GM21447 (cell line): ENCODE measurements around the gene RERE.

Source experiments
- ATAC-seq: cut with Tn5 transposase; IDR thresholded peaks from one replicate; pipeline ENCODE4 v1.9.1; 2021; ENCODE audit not compliant: unreplicated experiment

Gene RERE

DNA sequence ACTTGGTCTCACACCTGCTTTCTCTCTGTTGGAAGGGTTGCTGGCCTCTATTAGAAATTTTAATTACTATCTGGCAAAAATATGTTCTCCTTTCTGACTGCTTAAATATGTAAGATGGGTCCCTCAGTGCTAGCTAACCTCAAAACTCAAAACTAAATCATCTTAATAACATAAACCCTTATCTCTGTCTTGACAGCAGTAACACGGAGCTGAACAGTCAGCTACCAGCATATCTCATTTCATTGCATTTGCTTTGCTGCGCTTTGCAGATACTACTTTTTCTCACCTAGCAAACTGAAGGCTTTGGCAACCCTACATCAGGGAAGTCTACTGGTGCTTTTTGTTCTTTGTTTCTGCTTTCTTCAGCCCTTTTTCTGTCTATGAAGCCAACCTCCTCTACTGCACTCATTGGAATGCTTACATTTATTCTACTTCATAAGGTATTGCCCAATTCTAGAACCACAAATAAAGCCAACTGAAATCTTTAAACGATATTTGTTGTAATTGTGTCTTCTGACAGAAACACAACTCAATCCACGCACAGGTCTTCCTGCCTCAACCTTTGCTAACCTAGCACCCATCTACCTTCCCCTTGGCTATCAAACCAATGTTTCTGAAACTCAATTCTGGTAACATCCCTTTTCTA lies 95.6 kb downstream of the RERE start:
- ATAC-seq = no peak

DNA sequence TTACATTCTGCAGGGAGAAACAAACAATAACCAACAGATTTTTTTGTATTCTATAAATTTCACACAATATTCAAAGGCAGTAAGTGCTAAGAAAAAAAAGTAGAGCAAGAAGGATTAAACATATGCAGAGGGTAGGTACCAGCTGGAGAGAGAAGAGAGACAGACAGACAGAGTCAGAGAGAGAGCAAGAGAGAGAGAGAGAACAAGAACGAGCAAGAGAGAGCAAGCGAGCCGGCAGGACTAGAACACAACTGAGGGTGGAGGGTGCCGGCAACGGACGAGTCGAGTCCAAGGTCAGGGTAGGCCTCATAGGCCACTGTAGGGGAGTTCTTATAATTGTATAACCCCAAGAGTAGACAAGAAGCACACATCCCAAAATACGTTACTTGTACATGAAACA lies 97.1 kb downstream of the RERE start:
- ATAC-seq = no peak

DNA sequence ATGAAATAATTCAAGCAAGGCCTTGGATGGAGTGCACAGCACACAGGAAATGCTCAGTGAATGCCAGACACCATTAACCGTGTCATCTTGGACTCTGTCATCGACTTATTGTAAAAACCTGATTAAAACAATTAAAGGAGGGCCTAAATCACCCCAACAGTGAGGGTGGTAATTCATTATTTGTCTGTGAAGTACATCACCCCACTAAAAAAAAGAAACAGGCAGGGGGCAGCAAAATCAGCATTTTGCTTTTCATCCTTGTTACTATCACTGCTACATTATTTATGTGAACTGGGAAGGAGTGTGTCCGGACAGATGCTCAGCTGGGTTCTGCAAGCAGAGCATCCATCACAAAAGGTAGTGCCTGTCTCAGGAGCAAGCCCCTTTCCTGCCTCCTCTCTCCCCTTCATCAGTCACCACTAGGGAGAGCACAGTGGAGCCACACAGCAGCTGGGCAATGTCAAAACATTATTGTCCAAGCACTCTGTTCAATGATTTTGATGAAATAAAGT lies 98.5 kb downstream of the RERE start:
- ATAC-seq = no peak

DNA sequence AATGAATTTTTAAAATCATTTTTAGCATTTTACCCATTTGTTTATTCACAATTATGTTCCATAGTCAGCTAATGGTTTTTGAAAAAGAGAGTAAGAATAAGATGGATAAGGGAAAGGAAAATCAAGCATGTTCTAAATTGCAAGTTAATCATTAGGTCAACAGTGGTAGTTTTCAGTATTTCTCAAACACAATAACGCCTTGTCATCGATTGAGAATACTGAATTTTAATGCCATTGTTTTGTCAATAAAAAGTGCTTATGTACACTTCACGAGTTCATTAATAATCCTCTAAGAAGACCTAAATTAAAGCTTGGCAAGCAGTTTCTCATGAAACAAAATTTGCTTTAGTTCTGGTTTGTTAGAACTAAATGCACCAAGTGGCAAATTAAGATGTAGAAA lies 100.3 kb downstream of the RERE start:
- ATAC-seq = no peak

DNA sequence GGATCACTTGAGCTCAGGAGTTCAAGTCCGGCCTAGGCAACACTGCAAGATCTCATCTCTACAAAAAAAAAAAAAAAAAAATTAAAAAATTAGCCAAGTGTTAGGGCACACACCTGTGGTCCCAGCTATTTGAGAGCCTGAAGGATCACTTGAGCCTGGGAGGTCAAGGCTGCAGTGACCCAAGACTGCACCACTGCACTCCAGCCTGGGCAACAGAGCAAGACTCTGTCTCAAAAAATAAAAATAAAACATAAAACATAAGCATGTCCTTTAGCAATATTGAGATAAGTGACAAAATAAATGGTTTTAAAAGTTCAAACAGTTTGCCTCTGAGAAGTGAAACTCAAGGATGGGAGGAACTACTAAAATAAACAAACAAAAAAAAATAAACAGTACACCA lies 101.2 kb downstream of the RERE start:
- ATAC-seq = no peak

DNA sequence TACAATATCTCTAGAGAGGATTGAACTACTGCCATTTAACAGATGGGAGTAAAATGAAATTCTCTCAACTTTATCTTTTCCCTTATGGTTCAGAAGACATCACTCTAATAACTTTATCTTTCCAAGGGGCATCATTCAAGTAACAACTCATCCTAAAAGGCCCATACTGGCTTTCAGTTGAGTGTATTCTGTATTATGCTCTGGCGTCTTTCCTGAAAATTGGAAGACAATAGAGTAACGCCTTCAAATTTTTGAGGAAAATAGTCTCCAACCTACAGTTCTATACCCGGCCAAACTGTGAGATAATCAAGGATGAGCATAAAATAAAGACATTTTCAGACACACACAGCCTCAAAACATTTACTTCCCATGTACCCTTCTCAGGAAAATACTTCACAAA lies 103.3 kb downstream of the RERE start:
- no peak for ATAC-seq

DNA sequence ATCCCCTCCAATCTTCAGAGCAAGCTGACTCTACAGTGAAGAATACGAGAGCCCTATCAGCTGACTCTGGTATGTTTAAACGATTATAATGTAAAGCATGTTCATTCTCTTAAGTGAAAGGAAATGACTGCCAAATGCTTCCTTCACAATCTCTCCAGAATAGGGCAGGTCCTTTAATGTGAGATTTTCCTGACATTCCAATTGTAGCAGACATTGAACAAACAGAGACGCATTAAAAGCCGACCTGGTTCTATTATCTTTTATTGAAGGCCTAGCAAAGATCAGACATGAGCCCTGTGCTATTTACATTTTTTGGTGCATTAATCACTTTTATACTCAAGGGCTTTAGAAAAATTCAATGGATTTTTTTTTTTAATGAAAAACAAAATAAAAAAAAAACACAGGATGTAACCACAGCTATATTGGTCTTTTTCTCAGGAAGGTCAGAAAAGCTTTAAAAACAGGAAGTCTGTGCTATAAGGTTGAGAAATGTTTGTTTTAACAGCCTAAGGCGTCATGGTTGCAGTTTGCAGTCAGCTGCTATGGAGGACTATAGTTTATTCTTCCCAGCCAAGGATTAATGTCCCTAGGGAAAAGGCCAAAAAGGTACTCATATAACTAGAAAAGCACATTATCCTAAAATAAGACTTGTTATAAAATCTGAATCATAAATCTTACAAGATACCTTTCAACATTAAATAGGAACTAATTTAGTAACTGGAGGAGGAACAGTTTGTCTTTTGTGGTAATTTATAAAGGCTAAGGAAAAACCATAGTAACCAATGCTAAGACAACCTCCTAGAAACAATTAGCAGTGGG lies 104.8 kb downstream of the RERE start:
- ATAC-seq = no peak

DNA sequence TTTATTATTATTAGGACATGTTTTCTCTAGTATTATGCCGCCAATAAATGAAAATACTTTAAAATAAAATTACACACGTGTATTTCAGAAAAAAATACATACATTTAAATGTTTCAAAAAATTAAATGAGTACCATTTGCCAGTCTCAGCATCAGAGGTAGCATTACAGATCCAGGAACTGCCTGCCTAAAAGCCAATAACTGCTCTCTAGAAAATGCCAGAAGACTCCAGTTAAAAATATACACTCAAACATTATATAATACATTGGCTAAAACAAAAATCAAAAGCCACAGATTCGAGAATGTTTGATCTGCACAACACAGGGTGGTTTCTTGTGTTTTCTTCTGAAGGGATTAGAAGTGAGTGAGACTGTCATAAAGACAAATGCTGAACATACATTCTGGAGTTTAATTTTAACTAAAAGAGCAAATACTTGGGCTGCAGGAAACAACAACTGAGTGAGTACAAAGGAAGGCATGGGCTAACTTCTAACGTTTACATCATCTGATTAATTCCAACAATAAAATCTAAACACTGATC lies 105.5 kb downstream of the RERE start:
- no peak for ATAC-seq

DNA sequence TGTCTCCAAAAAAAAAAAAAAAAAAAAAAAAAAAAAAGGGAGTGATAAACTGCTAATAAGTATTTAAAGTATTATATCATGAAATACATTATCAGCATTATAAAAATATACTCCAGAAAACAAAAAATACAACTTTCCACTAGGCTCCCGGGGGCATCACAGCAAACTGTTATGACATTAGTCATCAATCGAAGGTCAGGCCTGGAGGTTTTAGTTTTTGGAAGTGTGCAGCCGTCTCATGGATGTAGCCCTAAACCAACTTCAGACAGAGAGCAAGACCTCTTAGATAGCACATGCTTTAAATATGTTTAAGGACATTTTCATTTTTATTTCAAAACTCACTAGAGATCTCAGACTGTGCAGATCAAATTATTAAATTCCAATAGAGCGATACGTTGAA lies 106.3 kb downstream of the RERE start:
- no peak for ATAC-seq

DNA sequence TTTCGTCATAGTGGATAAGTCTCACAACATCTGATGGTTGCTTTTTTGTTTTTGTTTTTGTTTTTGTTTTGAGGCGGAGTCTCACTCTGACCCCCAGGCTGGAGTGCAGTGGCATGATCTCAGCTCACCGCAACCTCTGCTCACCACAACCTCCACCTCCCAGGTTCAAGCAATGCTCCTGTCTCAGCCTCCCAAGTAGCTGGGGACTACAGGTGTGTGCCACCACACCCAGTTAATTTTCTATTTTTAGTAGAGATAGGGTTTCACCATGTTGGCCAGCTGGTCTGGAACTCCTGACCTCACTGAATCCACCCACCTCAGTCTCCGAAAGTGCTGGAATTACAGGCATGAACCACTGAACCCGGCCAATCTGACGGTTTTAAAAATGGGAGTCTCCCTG lies 109.2 kb downstream of the RERE start:
- no peak for ATAC-seq

DNA sequence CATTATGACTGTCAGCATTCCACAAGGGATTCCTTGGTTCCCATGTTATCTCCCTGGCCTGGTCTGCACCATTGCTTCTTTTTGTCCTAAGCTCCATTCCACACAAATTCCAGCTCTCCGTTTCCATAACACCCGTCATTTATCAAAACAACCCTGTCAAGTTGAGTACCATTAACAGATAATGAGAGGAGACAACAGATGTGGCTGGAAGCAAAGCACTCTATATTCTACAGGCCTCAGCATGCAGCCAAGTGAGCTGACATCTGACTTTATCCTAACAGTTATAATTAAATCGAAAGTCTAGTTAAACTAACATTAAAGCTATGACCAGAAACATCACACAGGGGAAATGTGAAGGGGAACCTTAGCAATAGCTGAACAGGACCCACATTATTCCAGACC lies 110.4 kb downstream of the RERE start:
- no peak for ATAC-seq

DNA sequence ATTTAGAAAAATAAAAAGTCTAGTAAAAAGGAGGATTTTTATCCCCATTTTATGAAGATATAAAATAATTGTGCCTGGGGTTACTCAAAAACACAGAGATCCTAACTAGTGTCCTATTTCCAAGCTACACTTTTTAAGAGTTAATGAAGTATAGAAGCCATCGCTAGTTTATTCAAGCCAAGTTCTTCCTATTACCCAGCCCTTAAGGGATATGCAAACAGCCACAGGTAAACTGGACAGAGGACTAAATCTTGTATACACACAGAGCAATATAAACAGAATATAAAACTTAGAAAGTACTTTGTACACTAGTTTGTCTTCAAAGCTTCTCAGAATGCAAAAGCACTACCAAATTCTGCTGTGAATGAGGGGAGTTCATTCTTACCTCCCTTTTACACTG lies 111.1 kb downstream of the RERE start:
- ATAC-seq = no peak

DNA sequence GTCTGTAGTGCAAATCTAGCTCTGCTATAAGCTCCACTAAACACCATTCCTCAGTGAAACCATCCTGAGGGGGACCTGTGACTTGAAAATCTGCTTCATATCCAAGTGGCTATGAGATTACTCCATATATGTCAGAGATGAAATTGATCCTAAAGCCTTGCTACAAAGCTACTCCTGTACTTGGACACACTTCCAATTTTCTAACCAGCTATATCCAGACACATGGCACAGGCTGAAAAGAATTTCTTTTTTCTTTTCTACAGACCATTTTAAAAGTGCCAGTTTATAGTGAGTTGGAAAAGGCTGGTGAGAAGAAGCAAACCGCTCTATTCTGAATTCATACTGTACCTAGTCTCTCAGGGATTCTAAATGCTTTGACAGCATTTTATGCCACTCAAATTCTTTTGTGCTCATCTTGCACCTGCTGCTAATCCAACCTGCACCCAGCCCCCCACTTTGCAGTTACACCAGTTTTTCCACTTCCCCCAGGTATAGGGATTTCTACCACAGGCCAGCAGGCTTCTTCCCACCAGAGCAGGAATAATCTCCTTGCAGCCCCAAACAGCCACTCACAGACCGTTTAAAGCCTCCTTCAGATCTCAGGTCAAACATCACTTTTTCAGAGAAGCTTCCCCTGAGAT lies 112.5 kb downstream of the RERE start:
- ATAC-seq = no peak

DNA sequence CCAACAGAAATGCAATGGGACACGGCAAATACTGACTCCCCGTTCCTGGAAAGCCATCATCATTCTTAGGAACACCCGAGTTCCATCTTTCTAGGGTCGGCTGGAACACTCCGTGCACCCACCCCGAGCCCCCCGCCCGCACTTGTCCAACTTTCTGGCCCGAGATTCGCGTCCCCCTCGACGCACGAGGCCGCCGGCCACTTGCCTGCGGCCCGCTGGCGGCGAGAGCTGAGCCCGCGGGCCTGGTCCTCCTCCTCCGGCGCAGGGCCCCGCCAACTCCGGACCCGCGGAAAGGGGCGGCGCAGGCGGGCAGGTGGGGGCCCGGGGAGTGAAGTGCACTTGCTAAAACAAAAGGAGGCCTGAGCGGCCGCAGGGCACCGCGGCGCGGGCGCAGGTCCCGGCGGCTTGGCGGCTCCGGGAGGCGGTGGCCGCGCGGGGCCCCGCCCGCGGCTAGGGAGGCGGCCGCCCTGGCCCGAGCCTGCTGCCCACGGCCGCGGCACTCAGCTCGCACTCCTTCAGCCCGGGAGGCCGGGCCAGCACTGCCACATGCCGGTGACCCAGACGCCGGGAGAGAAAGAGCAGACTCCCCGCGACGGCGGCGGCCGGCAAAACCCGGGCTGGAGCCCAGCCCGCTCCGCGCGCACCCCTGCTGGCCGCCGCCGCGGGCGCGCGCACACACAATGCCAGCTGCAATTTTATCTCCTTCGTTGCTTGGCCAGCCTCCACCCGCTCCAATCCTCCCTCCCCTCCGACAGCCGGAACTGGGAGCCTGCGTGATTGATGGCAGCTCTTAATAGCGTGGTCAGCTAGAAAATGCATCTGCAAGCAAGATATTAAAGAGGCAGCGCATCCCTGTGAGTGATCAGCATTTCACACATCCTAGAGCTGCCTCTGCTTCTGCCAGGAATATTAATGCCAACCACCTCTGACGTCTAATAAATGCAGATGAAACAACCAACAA lies 114.3 kb downstream of the RERE start:
- ATAC-seq = peak; percentile 70

DNA sequence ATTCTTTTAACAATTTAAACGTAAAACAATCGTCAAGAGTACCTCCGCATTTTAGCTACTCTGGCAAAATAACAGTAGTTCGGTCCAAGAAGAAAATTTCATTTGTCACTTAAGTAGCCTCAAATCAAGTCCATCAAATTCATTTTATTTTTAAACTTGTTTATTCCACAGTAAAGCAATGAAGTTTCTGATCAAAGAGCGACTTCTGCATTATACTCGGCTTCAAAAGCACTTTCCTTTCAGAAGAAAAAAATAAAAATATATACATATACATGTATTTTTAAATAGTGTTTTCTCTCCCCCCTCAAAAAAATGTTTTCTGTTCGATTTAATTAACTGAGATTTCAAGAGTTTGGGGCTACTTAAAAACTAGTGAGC lies 115.0 kb downstream of the RERE start:
- no peak for ATAC-seq

DNA sequence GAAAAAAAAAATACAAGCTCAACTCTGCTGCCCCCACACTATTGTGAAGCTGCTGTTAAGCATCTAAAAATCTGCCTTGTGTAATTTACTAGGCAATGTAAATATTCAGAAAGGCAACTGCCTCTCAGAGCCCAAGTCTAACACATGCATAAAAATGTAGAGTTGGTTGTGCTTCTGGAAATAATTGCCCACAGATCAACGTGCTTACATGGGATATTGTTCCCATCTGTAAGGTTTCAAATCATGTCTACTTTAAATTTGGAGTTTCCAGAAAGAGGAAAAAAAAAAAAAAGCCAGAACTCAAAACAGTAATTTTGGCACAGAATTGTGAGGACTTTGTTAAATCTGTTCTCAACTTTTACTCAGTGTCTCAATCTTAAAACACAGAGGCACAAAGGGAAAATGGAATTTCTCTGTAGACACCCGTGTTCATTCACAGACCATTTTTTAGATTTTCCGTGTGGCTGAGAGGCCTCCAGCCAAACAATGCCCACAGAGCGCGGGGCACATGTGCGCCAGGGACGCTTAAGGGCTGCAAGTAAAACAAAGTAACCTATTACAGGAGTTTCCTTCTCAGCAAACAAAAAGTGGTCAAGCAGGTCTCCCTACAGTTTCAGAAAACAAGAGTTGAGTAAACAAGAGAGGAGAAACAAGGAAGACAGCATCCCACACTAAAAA lies 115.5 kb downstream of the RERE start:
- ATAC-seq = no peak

DNA sequence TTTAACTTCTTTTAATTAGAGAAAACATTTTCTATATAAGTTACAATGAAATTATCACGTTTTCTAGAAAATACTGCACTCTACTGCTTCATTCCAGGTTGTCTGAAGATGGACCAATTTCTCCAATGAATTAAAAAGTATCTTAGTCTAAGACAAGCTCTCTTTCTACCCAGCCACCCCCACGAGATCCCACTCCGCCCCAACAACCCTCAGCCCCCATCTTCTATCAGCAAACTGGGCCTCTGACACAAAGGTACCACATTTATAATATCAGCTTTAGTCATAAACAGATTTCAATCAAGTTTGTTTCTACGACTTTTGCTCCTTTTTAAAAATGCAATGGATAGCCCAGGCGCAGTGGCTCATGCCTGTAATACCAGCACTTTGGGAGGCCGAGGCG lies 117.8 kb downstream of the RERE start:
- ATAC-seq = no peak

DNA sequence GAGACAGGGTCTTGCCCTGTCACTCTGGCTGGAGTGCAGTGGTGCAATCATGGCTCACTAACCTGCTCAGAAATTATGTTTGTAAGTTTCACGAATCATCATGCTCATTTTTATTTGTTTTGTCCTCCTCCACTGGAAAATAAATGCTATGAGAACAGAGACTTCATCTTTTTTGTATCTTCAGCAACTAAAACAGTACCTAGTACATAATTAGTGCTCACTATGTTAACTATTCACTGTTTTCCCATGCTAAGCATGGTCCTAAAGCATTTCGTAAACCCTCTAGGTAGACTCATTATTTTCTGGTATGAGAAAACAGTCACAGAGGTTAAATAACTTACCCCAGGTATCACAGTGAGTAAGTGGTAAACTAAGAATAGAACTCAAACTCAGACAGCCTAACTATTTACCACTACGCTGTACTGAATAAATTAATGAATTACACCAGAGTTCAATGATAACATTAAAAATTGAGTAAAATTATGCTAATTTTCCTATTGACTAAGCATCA lies 118.4 kb downstream of the RERE start:
- ATAC-seq = no peak

DNA sequence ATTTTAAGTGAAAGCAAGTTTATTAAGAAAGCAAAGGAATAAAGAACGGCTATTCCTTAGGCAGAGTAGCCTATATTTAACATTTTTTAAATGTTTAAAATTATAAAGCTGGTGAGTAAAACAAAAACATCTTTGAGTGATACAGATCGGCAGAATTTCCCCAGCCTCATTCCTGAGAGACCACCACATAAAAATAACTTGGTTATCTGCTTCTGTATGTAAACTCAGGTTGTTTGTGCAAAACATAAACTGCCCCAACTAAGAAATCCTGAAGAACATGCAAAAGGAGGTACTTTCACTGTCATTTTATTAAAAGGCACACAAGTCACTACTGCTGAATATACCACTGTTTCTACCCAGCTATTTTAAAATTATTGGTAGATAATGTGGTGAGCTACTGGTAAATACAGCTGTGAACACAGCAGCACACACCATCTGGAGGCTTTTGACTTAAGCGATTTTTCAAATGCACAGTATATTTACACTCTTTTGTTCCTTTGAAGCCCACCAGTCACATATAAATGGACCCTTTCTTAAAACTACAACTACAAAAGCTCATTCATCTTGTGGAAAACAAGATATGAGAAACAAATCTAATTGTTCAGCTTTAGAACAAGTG lies 119.3 kb downstream of the RERE start:
- no peak for ATAC-seq
